Liver (tissue), 9 donors: ENCODE results near the gene RPS19BP1. TPM values are rescaled to one million over a fixed set of nuclear protein-coding genes. Genes with fewer than 3 reads are reported as not detected.

Experiments
- DNase-seq: peaks from one replicate; pipeline ENCODE4 v3.0.0-alpha.2; 2017; ENCODE audit warnings: low spot score
- H3K27ac ChIP-seq, 2 donors: one replicate each; pipeline ENCODE4 v1.7.0; 2013; ENCODE audit warnings: inconsistent platforms in 2 of 2, low read length in 2 of 2, control low read depth in 1 of 2, low read depth in 1 of 2, mild to moderate bottlenecking in 1 of 2
- H3K27me3 ChIP-seq, 4 donors: one replicate each; pipeline versions ENCODE4 v1.6.1 to v1.7.0; 2013; ENCODE audit warnings: low read length in 3 of 4, inconsistent platforms in 1 of 4, mild to moderate bottlenecking in 1 of 4, moderate library complexity in 1 of 4; ENCODE audit not compliant: control insufficient read depth in 4 of 4, insufficient read depth in 4 of 4
- H3K36me3 ChIP-seq, 4 donors: one replicate each; pipeline versions ENCODE4 v1.6.1 to v1.7.0; 2013; ENCODE audit warnings: low read length in 3 of 4, mild to moderate bottlenecking in 3 of 4, low read depth in 1 of 4, moderate library complexity in 1 of 4; ENCODE audit not compliant: control insufficient read depth in 4 of 4, insufficient read depth in 3 of 4
- H3K4me1 ChIP-seq, 4 donors: one replicate each; pipeline versions ENCODE4 v1.6.1 to v1.7.0; 2013; ENCODE audit warnings: low read length in 3 of 4, mild to moderate bottlenecking in 3 of 4, moderate library complexity in 1 of 4; ENCODE audit not compliant: control insufficient read depth in 4 of 4, insufficient read depth in 4 of 4
- H3K4me3 ChIP-seq, 3 donors: one replicate each; pipeline versions ENCODE4 v1.6.1 to v1.7.0; 2013; ENCODE audit warnings: low read length in 3 of 3, control low read depth in 1 of 3, low read depth in 1 of 3, mild to moderate bottlenecking in 1 of 3
- H3K9ac ChIP-seq, 2 donors: one replicate each; pipeline ENCODE4 v1.7.0; 2013; ENCODE audit warnings: low read length in 2 of 2, mild to moderate bottlenecking in 2 of 2, moderate library complexity in 2 of 2, control low read depth in 1 of 2, low read depth in 1 of 2
- H3K9me3 ChIP-seq, 4 donors: one replicate each; pipeline versions ENCODE4 v1.6.1 to v1.7.0; 2013; ENCODE audit warnings: low read length in 3 of 4; ENCODE audit not compliant: control insufficient read depth in 4 of 4
- ATF3 ChIP-seq: IDR thresholded peaks from 2 replicates; pipeline ENCODE4 v1.6.1; 2016; ENCODE audit warnings: antibody characterized with exemption
- EGR1 ChIP-seq, 2 donors: IDR thresholded peaks; 2 replicates each; pipeline ENCODE4 v1.6.1; 2016 to 2018; ENCODE audit warnings: antibody characterized with exemption in 2 of 2, low read depth in 2 of 2
- FOXA1 ChIP-seq: IDR thresholded peaks from 2 replicates; pipeline ENCODE4 v1.6.1; 2016; ENCODE audit warnings: antibody characterized with exemption
- FOXA2 ChIP-seq: IDR thresholded peaks from 2 replicates; pipeline ENCODE4 v1.6.1; 2016; ENCODE audit warnings: antibody characterized with exemption
- GABPA ChIP-seq, 2 donors: IDR thresholded peaks in 1 of 2; conservative IDR thresholded peaks in 1 of 2; 2 replicates each; pipeline ENCODE4 v1.6.1; 2016; ENCODE audit warnings: antibody characterized with exemption in 2 of 2, mild to moderate bottlenecking in 1 of 2, moderate library complexity in 1 of 2
- HNF4A ChIP-seq, 2 donors: conservative IDR thresholded peaks; 2 replicates each; pipeline ENCODE4 v1.6.1; 2016; ENCODE audit warnings: antibody characterized with exemption in 2 of 2, mild to moderate bottlenecking in 2 of 2
- HNF4G ChIP-seq: IDR thresholded peaks from 2 replicates; pipeline ENCODE4 v1.6.1; 2016; ENCODE audit warnings: antibody characterized with exemption
- JUND ChIP-seq, 2 donors: IDR thresholded peaks; 2 replicates each; pipeline ENCODE4 v1.6.1; 2016; ENCODE audit warnings: antibody characterized with exemption in 2 of 2
- NR2F2 ChIP-seq: IDR thresholded peaks from 2 replicates; pipeline ENCODE4 v1.6.1; 2016; ENCODE audit warnings: antibody characterized with exemption
- RAD21 ChIP-seq, 2 donors: IDR thresholded peaks; 2 replicates each; pipeline ENCODE4 v1.6.1; 2016; ENCODE audit warnings: antibody characterized with exemption in 2 of 2, mild to moderate bottlenecking in 2 of 2
- REST ChIP-seq: IDR thresholded peaks from 2 replicates; pipeline ENCODE4 v1.6.1; 2016; ENCODE audit warnings: antibody characterized with exemption, mild to moderate bottlenecking
- RXRA ChIP-seq, 2 donors: IDR thresholded peaks; 2 replicates each; pipeline ENCODE4 v1.6.1; 2017 to 2018; ENCODE audit warnings: antibody characterized with exemption in 2 of 2, mild to moderate bottlenecking in 1 of 2
- SP1 ChIP-seq: IDR thresholded peaks from 2 replicates; pipeline ENCODE4 v1.6.1; 2018; ENCODE audit warnings: antibody characterized with exemption, mild to moderate bottlenecking
- TAF1 ChIP-seq: conservative IDR thresholded peaks from 2 replicates; pipeline ENCODE4 v1.6.1; 2016; ENCODE audit warnings: antibody characterized with exemption, mild to moderate bottlenecking
- YY1 ChIP-seq: IDR thresholded peaks from 2 replicates; pipeline ENCODE4 v1.6.1; 2016; ENCODE audit warnings: antibody characterized with exemption, mild to moderate bottlenecking
- WGBS: extraction: QIAGEN DNeasy Blood & Tissue Kit; methylation state at CpG from one replicate; pipeline ENCODE4 v1.1.7; 2013; 5-methylcytosine and 5-hydroxymethylcytosine counted together
- polyA plus RNA-seq, 2 donors: library from polyadenylated mRNA; stranded (reverse) in 1 of 2; unstranded in 1 of 2; fragments of 200-250 nt in 1 of 2; fragments of >200 nt in 1 of 2; fragmentation: Nextera tagmentation in 1 of 2; extraction: Ambion mirVana in 1 of 2; gene quantifications; one replicate each; pipeline versions ENCODE4 v1.2.1 to v1.2.3, GENCODE V29; 2013 to 2015
- total RNA-seq, 2 donors: library from RNA; depleted of rRNA; stranded (reverse); fragments of >200 nt; gene quantifications; one replicate each; pipeline ENCODE4 v1.2.3, GENCODE V29; 2014
- TF ChIP-seq, protein P1 (sequence below): IDR thresholded peaks from 2 replicates; pipeline ENCODE4 v1.6.1; 2016; ENCODE audit warnings: antibody characterized with exemption
- TF ChIP-seq, protein P2 (sequence below): fragments of 150-350 bp; IDR thresholded peaks from 2 replicates; pipeline ENCODE4 v1.5.1; 2017; ENCODE audit warnings: improper control_type of control experiment, low read depth, low read length; ENCODE audit not compliant: missing input control
- TF ChIP-seq, protein P3 (sequence below): IDR thresholded peaks from 2 replicates; pipeline ENCODE4 v1.6.1; 2016; ENCODE audit warnings: antibody characterized with exemption
- donor health status: healthy.
- donor health status: healthy.
- donor health status: healthy.
- donor health status: healthy.
- donor health status: healthy.

Gene RPS19BP1
- total and polyA plus RNA-seq, 4 donors, result 36.3 to 89.6 (median 63.3) TPM

DNA sequence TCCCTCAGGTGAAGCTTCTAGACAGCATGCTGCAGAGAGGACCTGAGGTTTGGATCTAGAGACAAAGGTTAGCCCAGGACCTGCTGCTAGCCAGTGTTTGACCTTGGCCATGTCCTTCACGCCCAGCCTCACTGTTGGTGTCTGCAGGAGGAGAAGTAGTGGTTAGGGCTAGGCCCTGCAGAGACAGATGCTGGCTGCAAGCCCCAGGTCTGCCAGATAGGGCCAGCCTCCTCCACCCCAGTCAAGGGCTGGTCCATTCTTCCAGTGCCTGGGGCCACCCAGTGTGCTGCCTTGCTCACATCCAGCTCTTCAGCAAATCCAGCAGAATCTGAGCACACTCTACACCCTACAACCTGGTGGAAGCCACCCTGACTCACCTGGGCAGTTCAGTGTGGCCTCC lies 52.0 kb downstream of the RPS19BP1 start (continued):
- TF ChIP-seq EGR1 (IDR thresholded peaks at IDR 0.05; ENCODE audit: low read depth in 2 of 2), result no peak
- TF ChIP-seq RXRA (IDR thresholded peaks at IDR 0.05), result no peak

DNA sequence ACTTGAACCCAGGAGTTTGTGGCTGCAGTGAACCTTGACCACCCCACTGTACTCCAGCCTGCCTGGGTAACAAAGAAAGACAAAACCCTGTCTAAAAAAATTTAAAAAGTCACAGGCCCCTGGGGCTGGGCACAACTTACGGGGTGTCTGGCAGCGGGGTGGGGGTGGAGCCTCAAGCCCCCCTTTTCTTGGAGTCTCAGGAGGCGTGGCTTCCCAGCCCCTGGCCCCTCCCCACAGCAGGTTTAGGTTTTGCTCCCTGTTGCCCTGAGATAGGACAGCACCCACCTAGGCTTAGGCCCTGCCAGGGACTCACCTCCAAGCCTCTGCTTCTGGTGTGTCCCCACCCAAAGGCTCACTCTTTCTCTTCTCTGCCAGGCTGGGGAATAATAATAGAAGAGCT lies 53.3 kb downstream of the RPS19BP1 start:
- no peaks in the 10 kb centered on the region for H3K9me3 ChIP-seq
- no peaks in the 10 kb centered on the region for H3K27me3 ChIP-seq
- H3K36me3 ChIP-seq, result no peaks in the 10 kb centered on the region
- H3K9ac ChIP-seq, result no peak overlapping the region
- no peaks in the 10 kb centered on the region for H3K4me1 ChIP-seq
- no peak for DNase-seq
- no peak for TF ChIP-seq REST
- TF ChIP-seq JUND (IDR thresholded peaks at IDR 0.05), result no peak
- TF ChIP-seq, protein P1, sequence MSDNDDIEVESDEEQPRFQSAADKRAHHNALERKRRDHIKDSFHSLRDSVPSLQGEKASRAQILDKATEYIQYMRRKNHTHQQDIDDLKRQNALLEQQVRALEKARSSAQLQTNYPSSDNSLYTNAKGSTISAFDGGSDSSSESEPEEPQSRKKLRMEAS, result no peak
- no peak for TF ChIP-seq HNF4A (conservative IDR thresholded peaks at IDR 0.05)
- TF ChIP-seq HNF4G, result no peak
- TF ChIP-seq, protein P2, sequence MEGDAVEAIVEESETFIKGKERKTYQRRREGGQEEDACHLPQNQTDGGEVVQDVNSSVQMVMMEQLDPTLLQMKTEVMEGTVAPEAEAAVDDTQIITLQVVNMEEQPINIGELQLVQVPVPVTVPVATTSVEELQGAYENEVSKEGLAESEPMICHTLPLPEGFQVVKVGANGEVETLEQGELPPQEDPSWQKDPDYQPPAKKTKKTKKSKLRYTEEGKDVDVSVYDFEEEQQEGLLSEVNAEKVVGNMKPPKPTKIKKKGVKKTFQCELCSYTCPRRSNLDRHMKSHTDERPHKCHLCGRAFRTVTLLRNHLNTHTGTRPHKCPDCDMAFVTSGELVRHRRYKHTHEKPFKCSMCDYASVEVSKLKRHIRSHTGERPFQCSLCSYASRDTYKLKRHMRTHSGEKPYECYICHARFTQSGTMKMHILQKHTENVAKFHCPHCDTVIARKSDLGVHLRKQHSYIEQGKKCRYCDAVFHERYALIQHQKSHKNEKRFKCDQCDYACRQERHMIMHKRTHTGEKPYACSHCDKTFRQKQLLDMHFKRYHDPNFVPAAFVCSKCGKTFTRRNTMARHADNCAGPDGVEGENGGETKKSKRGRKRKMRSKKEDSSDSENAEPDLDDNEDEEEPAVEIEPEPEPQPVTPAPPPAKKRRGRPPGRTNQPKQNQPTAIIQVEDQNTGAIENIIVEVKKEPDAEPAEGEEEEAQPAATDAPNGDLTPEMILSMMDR, result no peak
- TF ChIP-seq ATF3, result no peak
- no peak for TF ChIP-seq SP1
- TF ChIP-seq FOXA1, result no peak
- no peak for TF ChIP-seq NR2F2
- no peak for TF ChIP-seq TAF1
- no peak for TF ChIP-seq EGR1 (IDR thresholded peaks at IDR 0.05; ENCODE audit: low read depth in 2 of 2)
- TF ChIP-seq FOXA2, result no peak
- no peak for TF ChIP-seq YY1
- TF ChIP-seq RXRA (IDR thresholded peaks at IDR 0.05), result no peak
- TF ChIP-seq RAD21 (IDR thresholded peaks at IDR 0.05), result no peak
- no peak for TF ChIP-seq GABPA (IDR thresholded peaks at IDR 0.05 in 1 of 2, conservative IDR thresholded peaks at IDR 0.05 in 1 of 2)
- TF ChIP-seq, protein P3, sequence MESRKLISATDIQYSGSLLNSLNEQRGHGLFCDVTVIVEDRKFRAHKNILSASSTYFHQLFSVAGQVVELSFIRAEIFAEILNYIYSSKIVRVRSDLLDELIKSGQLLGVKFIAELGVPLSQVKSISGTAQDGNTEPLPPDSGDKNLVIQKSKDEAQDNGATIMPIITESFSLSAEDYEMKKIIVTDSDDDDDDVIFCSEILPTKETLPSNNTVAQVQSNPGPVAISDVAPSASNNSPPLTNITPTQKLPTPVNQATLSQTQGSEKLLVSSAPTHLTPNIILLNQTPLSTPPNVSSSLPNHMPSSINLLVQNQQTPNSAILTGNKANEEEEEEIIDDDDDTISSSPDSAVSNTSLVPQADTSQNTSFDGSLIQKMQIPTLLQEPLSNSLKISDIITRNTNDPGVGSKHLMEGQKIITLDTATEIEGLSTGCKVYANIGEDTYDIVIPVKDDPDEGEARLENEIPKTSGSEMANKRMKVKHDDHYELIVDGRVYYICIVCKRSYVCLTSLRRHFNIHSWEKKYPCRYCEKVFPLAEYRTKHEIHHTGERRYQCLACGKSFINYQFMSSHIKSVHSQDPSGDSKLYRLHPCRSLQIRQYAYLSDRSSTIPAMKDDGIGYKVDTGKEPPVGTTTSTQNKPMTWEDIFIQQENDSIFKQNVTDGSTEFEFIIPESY, result no peak
- no peak overlapping the region for H3K4me3 ChIP-seq
- 82% methylated on average over 3 of the region's 3 CpGs for WGBS
- H3K27ac ChIP-seq, result no peak overlapping the region

Other genes starting within 250 kb of the RPS19BP1 start
- 1,000 to 10,000 TPM in 1 of 2 donors, 100 to 1,000 TPM in 1; 998 to 1,767 TPM for gene RPL3, start 213.1 kb downstream of the RPS19BP1 start, total RNA-seq
- gene RPL3, start 213.1 kb downstream of the RPS19BP1 start, polyA plus RNA-seq, result 1,000 to 10,000 TPM in 1 of 2 donors, 100 to 1,000 TPM in 1; 580 to 1,370 TPM
- gene SYNGR1, start 182.8 kb downstream of the RPS19BP1 start, total RNA-seq, result 10 to 100 TPM in 1 of 2 donors, 1 to 10 TPM in 1; 1.8 to 21.9 TPM
- gene SYNGR1, start 182.8 kb downstream of the RPS19BP1 start, polyA plus RNA-seq, result 1 to 10 TPM; 3.6 to 6.7 TPM
- gene TAB1, start 133.0 kb downstream of the RPS19BP1 start, total RNA-seq, result 10 to 100 TPM; 11.6 to 12.8 TPM
- 1 to 10 TPM; 5.6 to 9.9 TPM for gene TAB1, start 133.0 kb downstream of the RPS19BP1 start, polyA plus RNA-seq
- gene MGAT3, start 75.7 kb downstream of the RPS19BP1 start, total RNA-seq, result 1 to 10 TPM in 1 of 2 donors, under 1 TPM in 1; 0.08 to 7.6 TPM
- under 1 TPM; 0.03 to 0.12 TPM for gene MGAT3, start 75.7 kb downstream of the RPS19BP1 start, polyA plus RNA-seq
- gene MIEF1, start 30.5 kb downstream of the RPS19BP1 start, total RNA-seq, result 10 to 100 TPM; 19.7 to 31.1 TPM
- gene MIEF1, start 30.5 kb downstream of the RPS19BP1 start, polyA plus RNA-seq, result 10 to 100 TPM; 12.9 to 21.8 TPM
- gene ATF4, start 12.2 kb downstream of the RPS19BP1 start, total RNA-seq, result 100 to 1,000 TPM; 112 to 181 TPM
- 100 to 1,000 TPM; 157 to 211 TPM for gene ATF4, start 12.2 kb downstream of the RPS19BP1 start, polyA plus RNA-seq
- under 1 TPM; under 0.01 to 0.14 TPM for gene CACNA1I, start 38.0 kb upstream of the RPS19BP1 start, total RNA-seq
- gene CACNA1I, start 38.0 kb upstream of the RPS19BP1 start, polyA plus RNA-seq, result under 1 TPM in 1 of 2 donors, not detected in 1; 0.01 TPM